ENCODE measurements around the gene TOM1L2.
A peak's percentile ranks its signal among the peaks of the same experiment; 100 is the strongest.
"Not testable (repeated sequence)": the region's sequence is repeated elsewhere in the genome, so short reads cannot be mapped to it uniquely, and the experiment has no call there.

TOM1L2 gene

DNA sequence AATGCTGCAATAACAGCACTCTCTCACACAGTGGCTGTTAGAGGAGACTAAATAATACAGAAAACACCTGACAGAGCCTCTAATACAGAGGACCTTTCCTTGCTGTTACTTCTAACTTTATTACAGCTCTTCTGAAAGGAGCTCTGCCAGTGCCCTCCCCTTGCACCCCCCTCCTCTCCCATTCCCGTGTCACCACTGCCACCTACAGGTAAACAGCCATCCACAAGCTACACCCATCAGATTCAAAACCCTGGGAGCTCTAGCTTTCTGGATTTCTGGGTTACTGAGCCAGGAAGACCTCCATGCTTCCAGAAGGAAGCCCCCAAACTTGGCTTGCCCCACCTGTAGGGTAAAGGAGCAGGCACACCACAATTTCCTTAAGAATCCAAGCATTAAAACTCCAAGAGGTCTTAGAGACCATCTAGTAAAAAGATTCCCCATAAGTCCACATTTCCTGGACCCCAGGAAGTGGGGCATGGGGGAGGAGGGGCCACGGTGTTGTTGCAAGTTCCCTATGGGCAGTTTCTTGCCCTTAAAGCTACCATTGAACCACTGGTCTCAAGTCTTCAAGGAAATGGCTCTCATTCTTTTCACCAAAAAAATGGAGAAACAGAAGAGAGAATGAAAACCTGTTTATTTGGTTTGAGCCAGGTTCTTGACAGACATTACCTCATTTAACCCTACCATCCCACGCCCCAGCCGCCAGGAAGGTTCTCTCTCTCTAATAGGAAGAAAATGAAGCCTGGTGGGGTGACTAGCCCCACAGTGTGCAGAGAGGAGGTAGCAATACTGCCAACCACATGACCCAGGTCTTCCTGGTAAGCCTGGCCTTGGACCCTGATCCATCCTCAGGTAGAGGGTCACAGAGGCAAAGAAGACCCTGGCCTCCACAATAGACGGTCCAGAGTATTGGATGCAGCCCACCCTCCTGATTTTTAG is 52.8 kb downstream of the TOM1L2 start:
- DNase-seq, result peak; percentile 84

DNA sequence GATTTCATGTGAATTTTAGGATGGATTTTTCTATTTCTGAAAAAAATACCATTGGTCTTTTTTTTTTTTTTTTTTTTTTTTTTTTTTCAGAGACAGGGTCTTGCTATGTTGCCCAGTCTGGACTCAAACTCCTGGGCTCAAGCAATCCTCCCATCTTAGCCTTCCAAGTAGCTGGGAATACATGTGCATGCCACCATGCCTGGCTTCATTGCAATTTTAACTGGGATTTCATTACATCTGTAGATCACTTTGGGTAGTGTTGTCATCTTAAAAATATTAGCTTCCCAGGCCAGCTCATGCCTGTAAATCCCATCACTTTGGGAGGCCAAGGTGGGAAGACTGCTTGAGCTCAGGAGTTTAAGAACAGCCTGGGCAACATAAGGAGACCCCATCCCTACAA is 54.8 kb downstream of the TOM1L2 start:
- DNase-seq, result no peak

DNA sequence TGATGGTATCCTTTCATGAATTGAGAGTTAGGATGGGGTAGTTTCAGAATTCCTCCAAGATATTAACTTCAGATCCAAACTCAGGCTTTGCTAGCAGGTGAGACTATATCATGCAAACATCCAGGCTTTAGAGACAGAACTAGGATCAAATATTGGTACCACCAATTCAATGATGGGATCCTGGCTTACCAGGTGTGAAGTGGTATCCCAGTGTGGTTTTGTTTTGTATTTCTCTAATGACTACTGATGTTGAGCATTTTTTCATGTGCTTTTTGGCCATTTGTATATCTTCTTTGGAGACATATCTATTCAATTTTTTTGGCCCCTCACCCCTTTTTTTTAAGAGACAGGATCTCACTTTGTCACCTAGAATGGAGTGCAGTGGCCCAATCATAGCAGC is 57.0 kb downstream of the TOM1L2 start:
- DNase-seq, result no peak

DNA sequence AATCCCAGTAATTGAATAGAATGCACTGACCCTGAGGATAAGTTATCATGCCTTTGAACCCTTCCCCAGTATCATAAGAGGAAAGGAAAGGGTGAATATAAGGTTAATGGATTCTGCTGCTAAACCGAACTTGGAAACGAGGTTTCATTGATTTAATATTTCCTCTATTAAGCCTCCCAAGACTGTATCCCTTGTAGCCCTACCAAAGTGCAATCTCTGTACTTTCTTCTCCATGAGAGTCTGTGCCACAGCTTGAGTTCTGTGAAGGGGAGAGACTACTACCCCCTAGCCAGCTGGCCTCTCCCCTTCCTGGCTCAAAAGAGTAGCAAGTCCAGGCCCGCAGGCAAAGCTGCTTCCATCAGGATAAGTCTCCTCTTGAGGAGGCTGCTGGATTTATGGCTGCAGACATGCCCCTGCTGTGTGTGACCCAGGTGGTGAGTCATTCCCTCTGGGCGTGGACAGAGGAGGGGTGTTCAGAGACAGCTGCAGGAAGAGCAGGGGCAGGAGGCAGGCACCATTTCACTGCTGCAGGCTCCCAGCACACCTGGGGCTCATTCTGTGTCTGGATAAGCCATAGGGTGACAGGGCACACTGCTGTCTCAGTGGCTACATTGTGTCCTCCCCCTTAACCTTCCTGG is 58.4 kb downstream of the TOM1L2 start:
- peak; percentile 63 for DNase-seq

DNA sequence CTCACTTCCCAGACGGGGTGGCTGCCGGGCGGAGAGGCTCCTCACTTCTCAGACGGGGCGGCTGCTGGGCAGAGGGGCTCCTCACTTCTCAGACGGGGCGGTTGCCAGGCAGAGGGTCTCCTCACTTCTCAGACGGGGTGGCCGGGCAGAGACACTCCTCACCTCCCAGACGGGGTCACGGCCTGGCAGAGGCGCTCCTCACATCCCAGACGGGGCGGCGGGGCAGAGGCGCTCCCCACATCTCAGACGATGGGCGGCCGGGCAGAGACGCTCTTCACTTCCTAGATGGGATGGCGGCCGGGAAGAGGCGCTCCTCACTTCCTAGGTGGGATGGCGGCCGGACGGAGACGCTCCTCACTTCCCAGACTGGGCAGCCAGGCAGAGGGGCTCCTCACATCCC is 59.9 kb downstream of the TOM1L2 start:
- DNase-seq, result not testable (repeated sequence)

DNA sequence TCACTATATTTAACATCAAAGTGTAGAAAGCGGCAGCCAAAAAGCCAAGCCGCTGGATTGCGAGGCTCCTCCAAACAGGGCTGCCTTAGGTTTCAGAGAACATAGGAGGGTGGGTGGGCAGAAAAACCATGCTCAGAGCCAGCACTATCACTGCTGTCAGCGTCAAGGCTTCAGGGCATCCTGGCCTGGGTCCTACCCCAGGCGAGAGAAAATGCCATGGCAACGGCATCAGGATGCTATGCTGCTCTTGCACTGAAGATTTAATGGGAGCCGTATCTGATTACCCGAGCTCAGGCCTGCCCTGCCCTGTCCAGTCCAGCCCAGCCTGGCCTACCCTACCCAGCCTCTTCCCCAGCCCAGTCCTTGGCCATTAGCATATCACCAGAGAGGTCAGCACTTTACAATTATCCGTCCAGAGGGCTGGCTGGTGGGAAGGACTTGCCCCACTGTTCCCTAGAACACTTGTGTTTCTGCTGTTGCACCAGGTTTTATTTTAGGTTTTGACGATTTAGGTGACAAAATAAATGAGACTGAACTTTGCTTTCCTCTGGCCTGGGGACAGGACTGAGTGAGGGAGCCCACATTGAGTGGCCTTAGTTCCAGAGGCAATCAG is 61.1 kb downstream of the TOM1L2 start:
- DNase-seq, result no peak

DNA sequence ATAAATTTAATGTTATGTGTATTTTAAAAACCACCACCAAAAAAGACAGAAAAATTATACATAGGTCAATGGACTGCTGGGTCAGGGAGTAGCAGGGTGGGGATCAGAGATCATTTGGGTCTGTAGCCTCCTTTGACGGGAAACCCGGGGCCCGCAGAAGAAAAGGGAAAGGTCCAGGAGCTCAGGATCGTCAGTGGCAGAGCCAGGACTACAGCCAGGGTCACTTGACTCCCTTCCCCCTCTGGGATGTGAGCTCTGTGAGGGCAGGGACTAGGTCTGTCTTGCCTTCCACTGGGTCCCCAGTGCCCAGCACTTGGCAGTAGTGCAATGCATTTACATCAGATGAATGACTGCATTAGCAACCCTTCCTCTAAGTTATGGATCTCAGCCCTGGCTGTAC is 62.1 kb downstream of the TOM1L2 start:
- DNase-seq, result no peak

DNA sequence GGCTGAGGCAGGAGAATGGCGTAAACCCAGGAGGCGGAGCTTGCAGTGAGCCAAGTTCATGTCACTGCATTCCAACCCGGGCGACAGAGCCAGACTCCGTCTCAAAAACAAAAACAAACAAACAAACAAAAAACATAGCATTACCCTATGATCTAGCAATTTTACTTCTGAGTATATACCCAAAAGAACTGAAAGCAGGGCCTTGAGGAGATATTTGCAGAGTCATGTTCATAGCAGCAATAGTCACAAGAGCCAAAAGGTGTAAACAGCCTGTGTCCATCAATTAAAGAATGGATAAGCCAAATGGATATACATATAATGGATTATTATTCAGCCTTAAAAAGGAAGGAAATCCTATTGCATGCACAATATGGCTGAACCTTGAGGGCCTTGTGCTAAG is 63.1 kb downstream of the TOM1L2 start:
- DNase-seq, result no peak

DNA sequence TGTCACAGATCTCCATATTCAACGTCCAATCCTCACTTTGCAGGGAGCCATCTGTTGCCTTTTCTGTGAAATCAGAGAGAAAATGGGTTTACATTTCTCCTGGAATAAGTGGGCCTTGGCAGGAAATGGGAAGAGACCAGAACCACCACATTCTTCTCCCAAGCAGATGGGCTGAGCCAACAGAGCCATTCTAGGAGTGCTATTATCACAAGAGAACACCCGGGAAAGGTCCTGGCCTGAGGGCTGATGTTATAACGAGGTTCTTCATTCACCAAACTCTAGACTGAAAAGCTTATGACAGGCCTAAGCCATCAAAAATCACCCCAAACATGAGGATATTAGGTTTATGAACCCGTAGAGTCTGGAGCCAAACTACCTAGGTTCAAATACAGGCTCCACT is 64.7 kb downstream of the TOM1L2 start:
- no peak for DNase-seq

DNA sequence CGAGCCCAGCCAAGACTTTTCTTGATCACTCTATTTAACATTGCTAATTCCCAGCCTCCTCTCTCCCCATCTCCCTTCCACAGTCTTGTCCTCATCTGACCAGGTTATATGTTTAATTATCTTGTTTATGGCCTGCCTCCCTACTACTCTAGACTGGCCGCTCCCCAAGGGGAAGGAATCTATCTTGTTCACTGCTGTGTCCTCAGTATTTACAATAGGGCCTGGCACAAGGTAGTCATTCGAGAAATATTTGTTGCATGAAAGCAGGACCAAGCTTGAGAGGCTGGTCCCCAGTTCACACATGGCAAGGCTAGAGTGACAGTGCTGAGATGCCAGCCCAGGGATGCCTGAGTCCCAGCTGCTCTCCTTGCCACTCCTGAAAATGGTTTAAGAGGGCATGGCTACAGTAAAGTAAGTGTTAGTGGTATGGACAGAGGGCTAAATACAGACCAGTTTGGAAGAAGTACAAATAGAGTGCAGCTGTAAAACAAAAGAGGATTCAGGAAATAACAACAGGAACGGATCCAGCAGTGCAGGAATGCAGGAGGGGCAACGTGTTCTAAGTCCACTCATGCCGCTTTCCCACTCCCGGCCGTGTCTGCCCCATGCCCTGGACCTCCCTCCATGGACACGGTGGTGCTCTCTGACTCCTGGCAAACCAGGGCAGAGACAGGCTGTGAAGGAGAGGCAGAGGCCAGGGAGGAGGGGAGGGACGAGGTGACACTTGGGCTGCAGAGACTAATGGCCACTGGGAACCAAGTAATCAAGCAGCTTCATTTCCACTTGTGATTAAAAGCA is 65.6 kb downstream of the TOM1L2 start:
- DNase-seq, result no peak

DNA sequence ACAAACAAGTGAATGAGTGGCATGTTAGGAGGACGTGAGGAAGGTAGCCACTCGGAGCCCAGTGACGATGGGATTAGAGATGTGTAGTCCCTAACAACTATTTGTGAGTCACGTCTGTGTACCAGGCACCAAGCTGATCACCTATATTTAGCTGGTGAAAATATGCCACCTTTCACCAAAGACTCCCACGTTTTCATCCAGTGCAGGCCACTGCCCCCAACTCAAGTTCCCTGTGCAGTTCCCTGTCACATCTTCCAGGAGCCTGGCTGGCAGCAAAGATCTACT is 67.2 kb downstream of the TOM1L2 start:
- no peak for DNase-seq

DNA sequence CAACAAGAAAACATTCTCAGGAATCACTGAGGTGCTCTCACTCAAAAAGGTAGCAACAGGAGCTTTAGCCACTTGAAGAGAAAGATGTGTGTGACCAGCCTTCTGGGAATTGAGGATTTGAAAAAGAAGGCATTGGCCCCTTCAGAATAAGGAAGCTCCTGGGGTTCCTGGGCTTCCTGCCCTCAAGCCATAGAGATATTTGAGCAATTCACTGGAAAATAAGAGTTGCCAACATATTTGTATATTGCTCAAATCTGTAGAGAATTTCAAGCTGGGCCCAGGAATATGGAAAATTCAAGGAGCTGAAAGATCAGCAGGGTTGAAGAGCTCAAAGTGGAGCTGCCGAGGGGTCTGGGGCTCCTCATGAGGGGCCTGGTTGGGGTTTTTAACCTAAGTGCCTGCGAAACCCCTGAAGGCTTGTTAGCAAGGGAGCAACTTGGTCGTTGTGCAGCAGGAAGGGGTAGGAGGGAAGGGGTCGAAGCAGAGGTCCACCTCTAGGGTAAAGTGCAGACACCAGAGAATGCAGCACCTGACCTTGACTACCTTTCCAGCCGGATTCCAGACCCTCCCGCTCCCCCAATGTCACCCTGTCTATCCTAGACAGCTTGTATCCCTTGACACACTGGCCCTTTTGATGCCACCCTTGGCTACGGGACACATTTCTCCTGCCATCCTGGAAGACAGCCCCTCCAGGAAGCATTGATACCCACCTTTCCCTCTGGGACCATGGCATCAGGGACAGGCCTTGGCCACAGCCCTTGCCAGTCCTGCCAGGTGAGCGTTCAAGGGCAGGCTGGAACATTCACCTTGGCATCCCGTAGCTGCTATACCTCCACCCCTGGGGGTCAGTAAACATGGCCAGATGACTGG is 67.8 kb downstream of the TOM1L2 start:
- DNase-seq, result no peak

DNA sequence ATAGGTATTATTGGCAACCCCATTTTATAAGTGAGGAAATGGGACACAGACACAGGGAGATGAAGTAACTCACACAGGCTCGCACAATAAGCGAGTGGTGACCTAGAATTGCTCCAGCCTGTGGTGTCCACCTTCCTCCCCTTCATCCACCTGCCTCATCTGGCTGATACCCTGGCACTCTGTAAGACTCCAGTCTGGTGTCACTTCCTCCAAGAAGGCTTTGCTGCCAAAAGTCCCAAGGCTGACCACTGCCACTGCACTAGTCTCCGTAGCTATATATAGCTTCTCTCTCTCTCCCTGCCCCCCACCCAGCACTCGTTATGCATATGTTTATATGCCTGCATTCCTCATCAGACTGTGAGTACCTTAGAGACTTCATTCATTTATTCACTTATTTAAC is 69.3 kb downstream of the TOM1L2 start:
- no peak for DNase-seq

DNA sequence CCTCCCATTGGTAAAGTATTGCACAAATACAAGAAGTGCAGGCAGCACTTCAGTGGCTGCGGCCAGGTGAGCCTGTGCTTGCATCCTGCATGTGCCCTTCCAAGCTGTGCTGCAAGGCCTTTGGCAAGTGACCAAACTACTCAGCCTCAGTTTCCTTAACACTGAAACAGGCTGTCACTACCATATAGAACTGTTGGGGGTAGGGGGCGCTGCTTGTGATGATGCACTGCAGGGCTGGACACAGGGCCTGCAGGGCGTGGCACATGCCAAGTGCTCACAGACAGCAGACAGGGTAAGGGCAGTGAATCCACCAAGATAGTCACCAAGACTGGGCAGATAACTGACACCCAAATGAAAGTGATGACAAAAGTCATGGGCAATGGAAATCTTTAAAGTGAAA is 69.8 kb downstream of the TOM1L2 start:
- no peak for DNase-seq

DNA sequence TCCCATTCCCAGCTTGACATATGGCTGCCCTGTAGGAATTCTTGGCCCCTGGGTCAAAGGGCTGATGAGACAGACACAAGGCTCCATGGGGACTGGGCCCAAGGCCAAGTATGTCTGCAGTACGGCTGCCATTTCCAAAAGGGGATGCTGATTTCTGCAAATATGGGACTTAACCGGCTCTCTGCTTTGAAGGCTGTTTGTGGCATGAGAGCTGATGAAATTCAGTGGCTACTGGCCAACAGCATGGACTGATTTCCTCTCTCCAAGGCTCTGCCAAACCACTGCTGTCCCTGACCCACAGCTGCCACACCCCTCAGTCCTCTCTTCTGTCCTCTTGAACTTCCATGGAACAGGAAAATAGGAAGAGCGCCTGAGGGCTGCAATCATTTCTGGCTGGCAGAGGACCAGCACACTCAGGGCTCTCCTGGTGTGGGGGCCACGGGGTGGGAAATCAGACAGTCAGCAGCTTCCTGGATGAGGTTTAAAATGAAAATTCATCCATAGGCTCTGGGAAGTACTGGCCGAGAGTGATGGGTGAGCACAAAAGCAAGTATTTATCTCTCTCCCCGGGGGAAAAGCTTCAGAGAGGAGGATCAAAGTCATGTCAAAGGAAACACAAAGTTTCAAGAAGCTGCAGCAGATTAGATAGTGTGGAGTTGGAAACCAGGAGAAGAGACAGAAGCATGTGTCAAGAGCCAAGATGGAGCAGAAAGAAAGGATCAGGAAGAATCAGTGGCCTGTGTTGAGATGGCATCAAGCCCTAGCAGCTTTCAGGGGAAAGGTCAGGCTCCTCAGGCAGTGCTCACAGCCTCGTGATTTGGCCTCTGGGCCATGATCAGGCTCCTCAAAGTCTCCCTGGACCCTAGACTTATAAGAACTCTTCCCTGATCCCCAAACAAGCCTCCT is 71.3 kb downstream of the TOM1L2 start:
- DNase-seq, result peak; percentile 38

DNA sequence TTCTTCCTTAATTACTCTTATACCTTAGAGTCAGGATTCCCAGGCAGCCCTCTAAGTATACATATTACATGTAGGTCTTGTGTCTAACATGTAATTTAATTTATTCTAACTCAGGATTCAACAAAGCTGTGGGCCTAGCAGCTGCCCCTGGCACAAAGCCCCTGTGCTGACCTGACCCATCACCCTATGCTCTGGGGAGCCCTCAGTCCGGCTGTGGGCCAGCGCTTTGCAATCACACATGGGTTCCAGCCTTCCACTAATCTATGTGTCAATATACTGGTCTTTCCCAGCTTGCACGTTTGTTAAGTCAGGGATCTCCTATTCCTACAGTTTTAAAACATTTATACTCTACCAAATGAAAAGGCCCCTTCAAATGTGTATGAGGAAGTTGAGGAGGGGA is 72.7 kb downstream of the TOM1L2 start:
- no peak for DNase-seq

DNA sequence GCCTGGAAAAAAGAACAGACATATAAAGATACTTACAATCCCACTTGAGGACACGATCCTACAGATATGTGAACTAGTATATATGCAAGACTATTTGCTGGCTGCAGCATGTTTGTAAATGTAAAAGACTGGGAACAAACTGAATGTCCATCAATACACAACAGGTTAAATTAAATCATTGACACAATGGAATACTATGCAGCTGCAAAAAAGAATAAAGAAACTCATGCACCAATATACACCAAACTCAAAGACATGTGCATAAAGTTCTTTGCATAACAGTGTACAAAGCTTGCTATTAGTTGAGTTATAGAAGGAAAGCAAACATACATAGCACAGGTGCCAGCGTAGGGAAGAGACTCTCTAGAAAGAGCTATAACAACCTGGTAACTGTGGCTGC is 73.5 kb downstream of the TOM1L2 start:
- DNase-seq, result no peak

DNA sequence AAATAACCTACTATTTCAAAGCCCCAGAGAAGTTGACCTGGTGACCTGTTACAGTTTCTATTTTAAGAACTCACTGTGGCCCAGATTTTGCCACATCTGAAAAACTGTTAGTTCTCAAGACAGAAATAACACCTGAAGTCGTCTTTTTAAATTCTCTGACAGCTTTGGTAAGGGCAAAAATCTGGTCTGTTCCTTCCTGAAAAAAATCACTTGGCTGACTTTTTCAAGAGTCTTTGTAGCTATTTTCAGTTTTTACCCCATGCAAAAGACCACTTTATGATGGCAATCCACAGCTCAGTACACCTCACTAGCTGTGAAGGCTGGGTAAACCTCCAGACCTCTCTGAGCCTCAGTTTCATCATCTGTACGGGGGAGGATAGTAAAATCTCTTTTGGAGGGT is 74.8 kb downstream of the TOM1L2 start:
- DNase-seq, result no peak

DNA sequence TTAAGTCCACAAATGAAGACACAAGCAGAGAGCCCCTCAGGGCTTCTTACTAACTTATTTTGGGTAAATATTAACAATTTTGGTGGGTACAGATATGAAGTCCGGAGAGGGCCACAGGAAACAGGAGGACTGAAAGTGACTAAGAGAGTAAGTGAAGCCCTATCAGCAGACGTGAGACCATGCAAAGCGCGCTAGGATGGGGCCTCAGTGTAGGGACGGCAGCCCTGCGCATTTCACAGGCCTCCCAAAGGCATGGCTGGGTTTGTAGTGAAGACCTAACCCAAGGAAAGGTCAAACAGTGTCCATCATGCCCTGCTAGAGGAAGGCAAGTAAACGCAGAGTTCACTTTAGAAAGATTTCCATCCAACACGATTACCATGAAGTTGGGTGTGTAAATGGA is 75.5 kb downstream of the TOM1L2 start:
- DNase-seq, result no peak

DNA sequence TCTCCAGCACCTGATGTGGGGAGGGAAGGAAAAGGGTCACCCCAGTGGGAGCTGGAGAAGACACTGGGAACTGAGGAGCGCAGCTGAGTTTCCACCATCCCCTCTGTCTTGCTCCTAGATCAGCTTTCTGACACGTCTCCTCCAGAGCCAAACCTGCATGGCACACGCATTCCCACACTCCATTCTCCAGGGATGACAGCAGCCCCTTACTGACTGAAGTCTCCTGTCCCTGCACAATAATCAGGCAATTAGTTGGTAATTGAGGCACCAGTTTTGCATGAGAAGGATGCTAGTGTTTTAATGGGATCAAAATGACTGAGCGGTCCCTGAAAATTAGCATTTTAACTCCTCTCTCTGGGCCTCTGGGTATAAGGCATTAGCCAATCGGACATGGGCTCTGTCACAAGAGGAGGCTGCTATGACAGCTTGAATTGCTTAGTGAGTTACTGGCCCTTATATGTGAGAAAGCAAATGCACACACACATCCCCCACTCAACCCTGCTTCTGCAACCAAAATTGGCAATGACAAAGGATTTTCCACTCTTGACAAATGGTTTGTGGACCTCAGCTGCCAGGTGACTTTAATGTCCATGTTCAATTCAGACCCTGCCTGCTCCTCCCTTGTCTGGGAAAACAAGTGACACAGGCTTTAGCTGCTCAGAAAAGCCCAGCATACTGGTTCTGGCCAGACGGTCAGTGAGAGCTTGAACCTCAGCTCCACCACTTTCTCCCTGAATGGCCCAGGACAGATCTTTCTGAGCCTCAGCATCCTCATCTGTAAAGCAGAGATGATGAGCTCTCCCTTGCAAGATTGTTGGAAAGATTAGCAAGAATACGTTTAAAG is 78.2 kb downstream of the TOM1L2 start:
- no peak for DNase-seq

Measured in hematopoietic multipotent progenitor cell treated with erythropoietin and hydrocortisone succinate and interleukin-3 and kit ligand, for 6 days (in vitro differentiated cells).